HG02759 (cell line): ENCODE measurements around the gene RBM28.
"Not testable (repeated sequence)": the region's sequence is repeated elsewhere in the genome, so short reads cannot be mapped to it uniquely, and the experiment has no call there.

Source experiments
- ATAC-seq: cut with Tn5 transposase; IDR thresholded peaks from one replicate; pipeline ENCODE4 v1.9.1; 2021; ENCODE audit warnings: mild to moderate bottlenecking, moderate library complexity; ENCODE audit not compliant: unreplicated experiment

The RBM28 gene

DNA sequence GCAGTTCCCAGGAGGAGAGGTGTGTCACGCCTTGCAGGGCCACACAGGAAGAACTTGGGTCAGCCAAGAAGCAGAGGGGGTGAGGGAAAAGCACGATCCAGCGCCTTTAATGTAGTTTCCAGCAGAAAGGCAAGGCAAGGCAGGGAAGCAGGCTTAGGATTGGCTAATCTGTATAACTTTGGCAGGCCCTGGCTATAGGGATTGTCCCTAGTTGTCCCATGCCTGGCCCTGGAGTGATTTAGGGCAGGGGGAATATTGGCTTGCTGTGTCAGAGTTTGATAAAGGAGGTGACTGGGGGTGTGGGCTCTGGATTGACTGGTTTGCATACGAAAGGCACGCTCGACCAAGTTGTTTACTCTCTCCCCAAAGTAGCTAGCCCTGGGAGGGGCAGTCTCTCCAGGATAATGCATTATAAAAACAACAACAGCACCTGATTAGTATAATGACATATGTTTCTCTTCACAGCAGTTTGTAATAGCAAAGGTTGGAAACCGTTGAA is 44.5 kb downstream of the RBM28 start:
- no peak for ATAC-seq

DNA sequence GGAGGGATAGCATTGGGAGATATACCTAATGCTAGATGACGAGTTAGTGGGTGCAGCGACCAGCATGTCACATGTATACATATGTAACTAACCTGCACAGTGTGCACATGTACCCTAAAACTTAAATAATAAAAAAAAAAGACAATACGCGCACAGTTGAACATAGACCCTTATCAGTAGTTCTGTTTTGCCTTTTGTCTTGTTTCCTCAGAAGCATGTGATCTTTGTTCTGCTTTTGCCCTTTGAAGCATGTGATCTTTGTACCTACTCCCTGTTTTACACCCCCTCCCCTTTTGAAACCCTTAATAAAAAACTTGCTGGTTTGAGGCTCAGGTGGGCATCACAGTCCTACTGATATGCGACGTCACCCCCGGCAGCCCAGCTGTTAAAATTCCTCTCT is 45.7 kb downstream of the RBM28 start:
- not testable (repeated sequence) for ATAC-seq

DNA sequence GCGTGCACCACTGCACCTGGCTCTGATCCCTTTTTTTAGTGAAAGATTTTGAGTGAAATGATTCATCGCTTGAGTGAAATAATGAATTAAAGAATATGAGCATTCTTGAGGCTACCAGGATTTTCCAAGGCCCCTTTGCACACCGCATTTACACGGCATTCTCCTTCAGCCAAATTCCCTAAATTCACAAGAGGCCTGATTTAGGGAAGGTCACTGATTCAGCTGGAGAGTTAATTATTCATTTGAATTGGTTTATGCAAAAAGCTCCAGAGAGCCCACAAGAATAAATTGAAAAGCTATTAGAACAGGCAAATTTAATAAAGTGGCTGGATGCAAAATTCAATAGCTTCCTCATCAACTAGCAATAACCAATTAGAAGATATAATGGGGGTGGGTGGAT is 56.2 kb downstream of the RBM28 start:
- no peak for ATAC-seq

DNA sequence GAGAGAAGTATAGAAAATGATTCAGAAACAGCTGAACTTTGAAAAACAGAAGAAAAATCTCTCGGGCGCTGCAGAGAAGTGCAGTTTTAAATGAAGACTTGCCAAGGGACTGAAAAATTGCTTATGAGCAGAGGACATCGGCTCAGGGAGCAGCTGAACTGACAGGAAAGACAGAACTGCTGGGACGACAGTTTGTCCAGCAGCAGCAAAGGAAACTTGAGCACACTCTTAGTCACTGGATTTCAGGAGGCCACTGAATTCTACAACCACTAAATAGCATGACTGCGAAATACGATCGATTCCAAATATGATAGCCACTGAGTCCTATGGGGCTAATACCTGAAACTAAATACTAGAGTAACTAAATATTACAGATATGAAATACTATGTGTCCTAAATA is 59.6 kb downstream of the RBM28 start:
- no peak for ATAC-seq

DNA sequence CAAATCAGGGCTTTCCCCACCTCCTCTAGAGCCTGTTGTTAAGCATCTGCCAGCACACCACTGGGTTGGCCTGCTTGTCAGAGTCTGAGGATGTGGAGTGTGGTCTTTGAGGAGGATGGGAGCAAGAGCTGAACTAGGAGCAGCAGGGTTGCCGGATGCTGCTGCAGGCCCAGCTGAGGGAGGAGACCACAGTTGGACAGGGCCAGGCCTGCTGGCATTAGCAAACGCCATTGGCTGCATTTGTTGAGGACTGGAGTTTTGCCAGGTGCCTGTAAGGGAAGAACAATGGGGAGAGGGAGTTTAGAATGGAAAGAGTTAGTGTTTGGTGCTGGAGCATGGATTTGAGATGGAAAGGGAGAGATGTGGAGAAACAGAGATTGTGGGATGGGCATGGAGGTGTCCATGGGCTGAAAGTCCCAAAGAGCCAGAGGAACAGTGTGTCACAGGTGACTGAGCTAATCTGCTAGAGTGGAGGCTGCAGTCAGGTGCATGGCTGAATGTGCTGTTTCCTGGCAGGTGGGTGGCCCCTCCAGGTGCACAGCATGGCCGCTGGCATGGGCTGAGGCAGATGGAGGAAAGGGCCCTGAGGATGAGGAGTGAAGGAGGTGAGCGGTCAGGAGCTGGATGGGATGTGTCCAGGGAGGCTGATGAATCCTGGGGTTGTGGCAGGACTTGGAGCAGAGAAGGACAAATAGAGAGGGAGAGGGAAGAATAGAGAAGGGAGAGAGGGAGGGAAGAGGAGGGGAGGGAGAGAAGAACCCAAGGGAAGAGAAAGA is 61.9 kb downstream of the RBM28 start:
- ATAC-seq: no peak

DNA sequence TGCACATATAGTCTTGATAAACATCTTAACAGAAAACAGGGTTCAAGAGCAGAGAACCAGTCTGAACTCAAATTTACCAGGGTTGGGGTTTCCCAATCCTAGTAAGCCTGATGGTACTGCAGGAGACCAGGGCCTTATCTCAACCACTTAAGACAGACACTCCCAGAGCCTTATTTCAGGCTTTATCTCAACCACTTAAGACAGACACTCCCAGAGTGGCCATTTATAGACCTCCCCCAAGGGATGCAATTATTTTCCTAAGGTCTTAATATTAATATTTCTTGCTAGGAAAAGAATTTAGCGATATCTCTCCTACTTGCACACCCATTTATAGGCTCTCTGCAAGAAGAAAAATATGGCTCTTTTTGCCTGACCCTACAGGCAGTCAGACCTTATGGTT is 63.3 kb downstream of the RBM28 start:
- ATAC-seq: not testable (repeated sequence)

DNA sequence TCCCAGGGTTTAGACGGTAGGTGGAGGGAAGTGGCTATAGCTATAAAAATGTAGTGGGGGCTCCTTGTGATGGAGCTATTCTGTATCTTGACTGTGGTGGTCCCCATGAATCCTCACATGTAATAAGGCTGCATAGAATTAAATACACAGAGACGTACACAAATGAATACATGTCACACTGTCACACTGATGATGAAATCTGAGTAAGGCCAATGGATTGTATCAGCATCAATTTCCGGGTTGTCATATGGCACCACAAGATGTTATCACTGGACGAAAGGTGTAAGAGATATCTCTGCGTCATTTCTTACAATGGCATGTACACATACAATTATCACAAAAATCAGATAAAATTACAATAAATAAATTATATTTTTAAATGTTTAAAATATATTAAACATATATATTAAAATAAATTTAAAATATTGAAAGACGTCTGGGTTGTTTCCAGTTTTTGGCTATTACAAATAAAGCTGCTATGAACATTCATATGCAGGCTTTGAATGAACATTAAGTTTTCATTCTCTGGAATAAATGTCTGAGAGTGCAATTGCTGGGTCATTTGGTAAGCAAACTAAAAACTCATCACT is 64.5 kb downstream of the RBM28 start:
- ATAC-seq: no peak

DNA sequence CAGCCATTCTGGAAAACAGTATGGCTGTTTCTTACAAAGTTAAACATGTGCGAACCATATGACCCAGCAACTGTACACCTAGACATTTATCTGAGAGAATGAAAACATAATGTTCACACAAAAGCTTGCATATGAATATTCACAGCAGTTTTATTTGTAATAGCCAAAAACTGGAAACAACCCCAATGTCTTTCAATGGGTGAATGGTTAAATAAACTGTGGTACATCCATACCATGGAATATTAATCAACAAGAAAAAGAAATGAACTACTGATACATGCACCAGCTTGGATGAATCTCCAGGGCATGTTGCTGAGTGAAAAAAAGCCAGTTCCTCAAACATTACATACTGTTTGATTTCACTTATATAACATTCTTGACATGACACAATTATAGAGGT is 65.3 kb downstream of the RBM28 start:
- no peak for ATAC-seq

DNA sequence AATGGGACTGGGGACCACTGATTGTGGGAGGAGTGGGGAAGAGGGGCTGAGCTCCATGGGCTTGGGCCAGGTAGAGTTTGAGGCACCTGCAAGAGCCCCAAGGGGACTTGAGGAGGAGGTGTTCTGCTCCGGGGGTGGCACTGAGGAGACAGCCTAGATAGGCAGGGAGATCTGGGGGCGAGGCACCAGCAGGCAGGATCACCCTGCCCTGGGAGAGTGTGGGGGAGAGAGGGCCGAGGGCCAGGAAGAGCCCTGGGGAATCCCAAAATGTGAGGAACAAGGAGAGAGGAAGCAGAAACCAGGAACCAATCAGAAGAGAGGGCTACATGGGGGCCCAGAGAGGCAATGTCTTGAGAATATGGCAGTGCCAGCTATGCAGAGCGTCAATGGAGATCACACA is 68.0 kb downstream of the RBM28 start:
- no peak for ATAC-seq

DNA sequence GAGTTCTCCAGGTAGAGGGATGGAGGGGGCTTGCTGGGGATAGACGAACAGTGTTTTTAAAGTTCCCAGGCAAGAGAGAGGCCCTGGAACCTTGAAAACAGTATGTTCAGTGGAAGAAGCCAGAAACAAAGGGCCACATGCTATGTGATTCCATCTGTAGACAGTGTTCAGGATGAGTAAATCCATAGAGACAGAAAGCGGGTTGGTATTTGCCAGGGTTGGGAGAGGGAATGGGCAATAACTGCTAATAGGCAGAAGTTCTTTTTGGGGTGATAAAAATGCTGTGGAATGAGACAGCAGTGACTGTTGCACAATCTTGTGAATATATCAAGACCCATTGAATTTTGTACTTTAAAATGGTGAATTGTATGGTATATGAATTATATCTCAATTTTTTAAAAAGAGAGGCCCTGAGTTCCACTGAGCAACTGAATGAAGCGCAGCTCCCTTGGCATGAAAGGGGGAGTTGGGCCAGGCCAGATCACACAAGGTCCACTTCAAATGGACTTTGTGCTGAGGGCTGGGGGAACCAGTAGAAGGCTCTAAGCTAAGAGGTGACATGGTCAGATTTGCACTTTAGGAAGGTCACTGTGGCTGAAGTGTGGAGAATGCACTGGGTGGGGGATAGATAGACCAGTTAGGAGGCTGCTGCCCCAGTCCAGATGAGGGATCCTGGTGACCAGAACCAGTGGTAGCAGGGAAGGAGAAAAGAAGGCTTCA is 68.7 kb downstream of the RBM28 start:
- ATAC-seq: no peak

DNA sequence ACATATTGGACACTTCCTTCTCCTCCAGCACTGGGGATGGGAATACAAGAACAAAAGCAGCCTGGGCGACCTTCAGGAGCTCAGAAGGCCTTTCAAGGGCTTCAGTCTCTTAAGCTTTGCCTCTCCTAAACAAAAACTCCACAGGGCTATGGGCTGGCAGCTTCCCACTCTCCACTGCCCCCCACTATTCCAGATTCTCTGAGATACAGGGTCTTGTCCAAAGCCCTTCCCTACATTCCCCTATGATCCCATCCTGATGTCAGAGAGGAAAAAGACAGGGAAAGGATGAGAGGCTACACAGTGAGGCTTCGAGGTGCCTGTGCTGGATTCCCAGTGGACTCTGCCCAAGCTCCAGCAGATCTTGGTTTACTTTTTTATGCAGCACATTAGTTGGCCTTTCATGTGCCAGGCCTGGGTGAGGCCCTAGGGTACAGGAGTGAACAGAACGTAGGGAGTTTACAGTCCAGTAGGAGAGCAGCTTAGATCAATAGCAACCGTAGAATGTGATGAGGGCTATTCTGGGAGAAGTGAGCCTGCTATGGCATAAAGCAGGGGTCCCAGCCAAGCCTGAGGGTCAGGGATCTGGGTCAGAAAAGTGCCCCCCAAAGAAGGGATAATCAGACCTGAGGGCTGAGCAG is 69.3 kb downstream of the RBM28 start:
- ATAC-seq: no peak

DNA sequence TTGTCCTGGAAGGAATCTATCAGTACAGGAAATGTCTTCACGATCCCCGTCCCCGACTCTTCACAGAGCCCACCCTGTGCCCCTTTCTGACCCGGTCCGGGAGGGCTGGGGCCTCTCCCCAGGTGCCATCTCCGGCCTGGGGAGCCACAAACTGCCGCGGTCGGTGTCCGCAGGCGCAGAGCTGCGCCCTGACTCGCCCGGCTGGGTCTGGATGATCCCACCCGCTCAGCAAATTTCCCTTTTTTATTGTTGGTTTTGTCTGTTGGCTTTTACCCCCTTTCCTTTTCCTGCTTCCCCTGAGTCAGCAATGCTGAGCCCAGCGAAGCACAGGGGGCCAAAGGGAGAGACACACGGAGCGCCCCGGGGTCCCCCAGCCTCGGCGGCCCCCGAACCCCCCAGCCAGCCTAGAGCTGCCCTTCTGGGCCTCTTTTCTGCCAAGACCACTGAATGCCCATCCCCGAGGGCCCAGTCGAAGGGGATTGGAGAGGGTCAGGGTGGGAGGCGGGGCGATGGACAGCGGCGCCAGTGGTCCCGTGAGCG is 71.7 kb downstream of the RBM28 start:
- ATAC-seq: no peak

DNA sequence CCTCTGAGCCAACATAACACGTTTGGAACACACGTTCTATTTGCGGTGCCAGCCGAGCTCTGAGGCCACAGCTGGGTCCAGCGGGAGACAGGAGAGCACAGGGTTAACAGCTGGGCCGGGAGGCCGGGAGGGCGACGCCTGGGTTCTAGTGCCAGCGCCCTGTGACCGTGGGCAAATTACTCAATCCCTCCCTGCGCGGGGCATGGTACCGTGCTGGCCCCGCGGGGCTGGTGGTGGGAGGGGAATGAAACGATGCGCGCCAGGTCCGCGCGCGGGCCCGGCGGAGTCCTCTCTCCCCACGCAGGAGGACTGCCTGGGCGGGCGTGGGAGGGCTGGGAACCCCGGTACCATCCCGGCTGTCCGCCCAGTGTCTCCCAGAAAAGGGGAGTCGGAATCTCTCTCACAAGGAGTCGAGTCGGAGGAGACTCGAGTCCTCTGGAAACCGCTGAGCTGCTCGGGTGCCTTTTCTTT is 72.2 kb downstream of the RBM28 start:
- ATAC-seq: no peak

DNA sequence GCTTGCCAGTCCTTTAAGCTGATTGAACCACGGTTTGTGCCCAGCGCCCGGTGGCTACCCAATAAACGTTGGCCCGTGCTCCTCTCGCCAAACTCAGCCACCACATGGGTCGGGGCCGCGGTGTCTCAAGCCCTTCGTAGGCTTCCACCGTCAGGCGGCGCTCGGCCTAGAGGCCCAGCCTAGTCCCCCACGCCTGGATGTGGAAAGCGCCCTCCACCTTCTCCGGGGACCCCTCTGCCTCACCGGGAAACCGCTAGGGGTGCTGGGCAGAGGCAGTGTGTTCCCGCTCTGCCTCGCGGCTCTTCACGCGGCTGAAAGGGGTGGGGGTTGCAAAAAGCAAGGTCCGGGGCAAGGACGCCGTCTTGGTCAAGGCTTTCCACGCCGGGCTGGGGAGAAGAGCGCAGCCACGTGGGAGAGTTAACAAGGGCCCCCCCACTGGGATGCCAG is 72.9 kb downstream of the RBM28 start:
- no peak for ATAC-seq

DNA sequence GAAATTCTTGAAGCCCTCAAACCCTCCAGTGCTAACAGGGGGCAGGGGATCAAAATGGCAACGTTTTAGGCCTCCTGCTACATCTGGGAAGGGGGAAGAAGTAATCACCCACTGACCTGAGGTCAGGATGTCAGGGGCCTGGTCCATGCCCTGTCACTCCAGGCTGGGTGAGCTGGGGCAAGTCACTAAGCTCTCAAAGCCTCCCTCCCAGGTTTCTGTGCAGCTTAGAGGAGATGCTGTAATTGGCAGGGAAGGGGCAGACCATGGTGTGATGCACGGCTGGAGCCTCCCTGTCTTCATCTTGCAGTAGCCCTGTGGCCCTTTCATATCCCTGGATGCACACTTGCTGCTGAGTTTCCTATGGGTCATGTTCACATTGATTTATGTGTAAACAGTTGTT is 75.5 kb downstream of the RBM28 start:
- ATAC-seq: no peak

DNA sequence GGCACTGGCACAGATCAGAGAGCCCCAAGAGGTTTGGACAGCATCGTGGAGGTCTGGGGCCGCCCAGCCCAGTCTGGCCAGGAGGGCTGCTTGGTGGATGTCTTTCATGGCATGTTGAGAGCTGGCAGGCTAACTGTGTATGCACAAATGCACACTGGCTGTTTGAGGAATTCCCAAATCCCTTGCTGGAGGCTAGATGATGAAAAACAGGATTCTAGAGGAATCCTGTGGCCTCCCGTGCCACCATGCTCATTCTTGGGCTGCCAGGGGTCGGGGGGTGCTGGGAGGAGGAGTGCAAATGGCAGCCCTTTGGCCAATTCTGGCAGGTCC is 76.1 kb downstream of the RBM28 start:
- no peak for ATAC-seq

DNA sequence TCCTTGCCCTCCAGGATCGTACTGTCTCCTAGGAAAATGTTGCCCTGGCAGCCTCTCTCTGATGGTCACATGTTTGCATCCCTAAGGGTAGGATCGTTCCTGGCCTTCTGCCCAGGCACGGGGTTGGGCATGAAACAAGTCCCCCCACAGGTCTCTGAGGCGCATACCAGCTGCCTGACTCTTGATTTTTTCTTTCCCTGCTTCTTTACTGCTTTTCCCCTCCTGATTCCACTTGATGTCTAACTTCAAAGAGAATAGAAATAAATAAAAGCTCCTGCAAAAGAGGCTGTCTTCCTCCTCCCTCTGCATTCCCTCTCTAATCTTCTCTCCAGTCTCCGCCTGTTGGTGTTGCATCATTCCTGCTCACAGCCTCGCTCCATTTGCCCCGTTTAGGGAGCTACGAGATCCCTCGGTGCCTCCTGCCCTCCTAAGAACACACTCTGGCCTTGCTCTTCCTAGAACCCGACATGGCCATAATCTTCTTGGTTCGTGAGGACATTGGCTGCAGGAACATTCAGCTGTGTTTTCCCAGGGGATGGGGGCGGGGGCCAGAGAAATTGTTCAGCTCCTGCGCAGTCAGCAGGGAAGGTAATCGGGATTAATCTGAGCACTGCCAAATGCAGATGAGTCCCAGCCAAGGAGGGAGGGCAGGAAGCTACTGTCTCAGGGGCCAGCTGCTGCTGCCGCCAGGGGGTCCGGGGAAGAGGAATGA is 76.7 kb downstream of the RBM28 start:
- no peak for ATAC-seq

DNA sequence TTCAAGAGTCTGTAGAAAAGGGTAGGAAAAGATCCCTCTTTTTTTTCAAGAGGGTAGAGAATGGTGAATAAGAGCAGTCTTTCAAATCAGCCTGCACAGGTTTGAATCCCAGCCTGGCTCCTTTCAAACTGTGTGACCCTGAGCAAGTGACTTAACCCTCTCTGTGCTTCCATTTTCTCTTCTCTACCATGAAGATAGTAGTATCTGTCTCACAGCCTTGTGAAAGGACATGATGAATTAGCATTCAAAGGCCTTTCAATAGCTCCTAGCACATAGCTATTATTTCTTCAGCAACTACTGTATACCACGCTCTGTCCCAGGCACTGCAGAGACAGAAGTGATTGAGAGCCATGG is 77.2 kb downstream of the RBM28 start:
- ATAC-seq: no peak

DNA sequence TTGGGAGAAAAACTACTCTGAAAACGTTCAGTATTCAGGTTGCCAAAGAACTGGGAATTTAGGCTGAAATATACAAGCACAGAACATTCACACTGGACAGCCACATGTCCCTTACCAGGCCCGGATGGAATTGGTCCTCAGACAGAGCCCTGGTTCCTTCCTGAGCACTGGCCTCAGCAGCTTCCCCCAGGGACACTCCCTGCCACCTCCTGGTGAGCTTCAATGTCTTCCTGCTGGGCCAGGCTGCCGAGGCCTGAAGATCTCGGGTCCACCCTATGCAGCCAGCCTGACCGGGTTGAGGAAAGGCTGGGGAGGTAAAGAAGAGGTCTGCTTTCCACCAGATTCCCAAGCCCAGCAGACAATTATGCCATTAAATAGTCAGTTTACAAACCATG is 77.8 kb downstream of the RBM28 start:
- ATAC-seq: no peak

DNA sequence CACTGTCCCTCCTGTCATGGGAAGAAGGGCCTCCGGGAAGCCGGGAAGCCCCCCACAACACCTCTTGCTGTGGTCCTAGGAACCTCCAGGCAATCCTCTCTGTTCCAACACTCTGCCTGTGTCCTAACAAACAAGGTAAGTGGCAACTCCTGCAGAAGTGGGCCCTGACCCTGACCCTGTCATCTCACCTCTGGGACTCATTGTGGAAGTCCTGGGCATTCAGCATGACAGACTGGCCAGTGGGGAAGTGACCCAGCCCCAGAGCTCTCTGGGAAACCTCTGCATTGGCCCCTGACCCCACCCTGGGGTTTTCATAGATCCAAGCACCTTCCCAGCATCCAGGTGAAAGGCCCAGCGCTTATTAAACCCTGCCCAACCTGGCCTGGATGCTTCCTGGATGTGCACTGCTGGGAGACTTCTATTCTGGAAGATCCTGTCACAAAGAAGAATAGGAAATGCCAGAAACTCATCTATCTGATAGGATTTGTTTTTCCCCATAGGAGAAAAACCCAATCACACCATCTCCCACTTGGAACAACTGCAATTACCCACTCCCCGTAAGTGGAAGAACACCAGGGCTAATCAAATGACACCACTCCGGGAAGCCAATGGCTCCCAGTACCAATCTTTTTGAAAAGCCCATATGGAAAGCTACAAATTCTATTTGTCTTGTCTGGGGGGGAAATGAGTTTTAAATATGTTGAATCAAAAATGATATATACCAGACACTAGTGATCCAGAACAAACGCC is 78.4 kb downstream of the RBM28 start:
- ATAC-seq: no peak
